IPS-20b (cell line): ENCODE results near the gene PATJ.
"Not testable (repeated sequence)": the region's sequence is repeated elsewhere in the genome, so short reads cannot be mapped to it uniquely, and the experiment has no call there.

ENCODE experiments used
- H3K27ac ChIP-seq: one replicate; pipeline ENCODE4 v1.5.1; 2013; ENCODE audit warnings: low read length
- H3K27me3 ChIP-seq: 2 replicates; pipeline ENCODE4 v1.6.1; 2013; ENCODE audit warnings: mild to moderate bottlenecking, low read length, inconsistent platforms; ENCODE audit not compliant: insufficient read depth
- H3K36me3 ChIP-seq: 2 replicates; pipeline ENCODE4 v1.6.1; 2013; ENCODE audit warnings: low read depth, mild to moderate bottlenecking, inconsistent platforms, low read length, moderate library complexity; ENCODE audit not compliant: insufficient read depth
- H3K4me1 ChIP-seq: 2 replicates; pipeline ENCODE4 v1.6.1; 2013; ENCODE audit warnings: mild to moderate bottlenecking, control low read depth, inconsistent platforms, low read length, moderate library complexity; ENCODE audit not compliant: insufficient read depth
- H3K4me3 ChIP-seq: 2 replicates; pipeline ENCODE4 v1.5.1; 2013; ENCODE audit warnings: mild to moderate bottlenecking, low read length, inconsistent platforms
- H3K9ac ChIP-seq: 2 replicates; pipeline ENCODE4 v1.6.1; 2013; ENCODE audit warnings: low read depth, mild to moderate bottlenecking, inconsistent platforms, low read length, moderate library complexity
- H3K9me3 ChIP-seq: 2 replicates; pipeline ENCODE4 v1.6.1; 2013; ENCODE audit warnings: mild to moderate bottlenecking, low read depth, low read length, inconsistent platforms; ENCODE audit not compliant: insufficient read depth

The PATJ gene

DNA sequence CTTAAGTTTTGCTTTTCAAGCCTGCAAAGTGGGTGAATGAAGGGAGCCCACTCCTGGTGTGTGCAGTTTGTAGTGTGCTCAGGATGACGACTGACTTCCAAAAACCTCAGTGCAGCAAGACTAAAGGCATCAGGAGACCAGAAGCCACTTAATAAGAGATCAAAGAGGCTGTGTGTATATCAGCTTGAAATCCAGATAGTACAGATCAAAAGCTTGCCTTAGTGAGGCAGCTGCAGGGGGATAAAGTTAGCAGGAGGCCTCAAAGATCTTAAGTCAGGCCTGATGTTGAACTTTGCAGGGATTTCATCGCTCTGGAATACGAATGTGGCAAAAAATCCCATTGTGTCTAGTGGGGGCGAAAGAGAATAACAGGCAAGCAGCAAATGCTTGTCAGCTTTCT is 99.8 kb downstream of the PATJ start:
- Histone ChIP-seq H3K27me3 (no peaks in the 10 kb centered on the region), H3K27ac (no peak overlapping the region), H3K9me3 (no peaks in the 10 kb centered on the region), H3K4me1 (peaks cover 10% of the 10 kb centered on the region; the same call in 1 of the 2 replicates), H3K4me3 (no peak overlapping the region), H3K36me3 (0 out of 2 replicates have a peak, but pooled peaks cover 2% of the 10 kb centered on the region), H3K9ac (no peak overlapping the region)

DNA sequence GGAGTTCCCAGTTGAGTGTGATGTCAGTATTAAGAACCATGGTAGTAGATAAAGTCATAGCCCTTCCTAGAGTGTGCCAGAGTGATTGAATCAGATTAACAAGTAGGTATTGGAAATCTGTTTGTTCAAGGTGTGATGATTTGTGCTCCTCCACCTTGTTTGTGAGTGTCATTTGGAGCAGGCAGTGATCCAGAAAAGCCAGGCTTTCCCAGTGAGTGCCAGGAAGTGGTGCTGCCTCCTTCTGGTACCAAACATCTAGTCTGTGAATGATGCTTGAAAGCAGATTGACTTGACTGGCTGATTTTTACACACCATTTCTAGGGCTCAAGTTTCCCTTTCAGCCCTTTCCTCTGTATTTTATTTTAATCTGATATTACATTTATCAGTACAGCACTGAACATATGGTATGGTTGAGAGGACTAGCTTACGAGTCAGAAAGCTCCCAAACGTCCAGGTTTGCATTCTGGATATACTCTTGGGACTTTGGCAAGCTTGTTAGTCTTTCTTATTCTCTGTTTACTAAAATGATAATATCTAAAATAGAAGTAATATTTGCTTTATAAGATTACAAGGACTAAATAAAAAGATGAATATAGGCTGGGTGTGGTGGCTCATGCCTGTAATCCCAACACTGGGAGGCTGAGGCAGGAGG is 100.7 kb downstream of the PATJ start:
- Histone ChIP-seq H3K27ac (no peak overlapping the region), H3K9me3 (no peaks in the 10 kb centered on the region), H3K27me3 (no peaks in the 10 kb centered on the region), H3K36me3 (0 out of 2 replicates have a peak, but pooled peaks cover 2% of the 10 kb centered on the region), H3K9ac (no peak overlapping the region), H3K4me3 (no peak overlapping the region), H3K4me1 (peaks cover 10% of the 10 kb centered on the region; the same call in 1 of the 2 replicates)

DNA sequence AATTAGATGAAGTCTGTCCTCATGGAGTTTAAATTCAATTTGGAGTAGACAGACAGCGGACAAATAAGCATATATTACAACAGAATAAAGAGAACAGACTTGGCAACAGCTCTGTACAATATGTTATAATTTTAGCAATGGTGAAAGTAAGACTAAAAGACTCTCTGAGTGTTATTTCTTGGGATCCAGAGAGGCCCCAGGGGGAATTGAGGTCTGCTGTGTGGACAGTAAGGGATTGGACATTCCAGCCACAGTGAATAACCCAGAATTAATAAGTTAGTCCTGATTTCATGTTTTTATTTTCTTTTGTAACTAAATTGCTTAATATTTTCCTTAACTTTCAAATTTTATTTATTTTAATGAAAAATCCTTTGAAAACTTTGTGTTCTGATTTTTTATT is 101.7 kb downstream of the PATJ start:
- H3K9me3 ChIP-seq = no peaks in the 10 kb centered on the region
- no peaks in the 10 kb centered on the region for H3K27me3 ChIP-seq
- no peak overlapping the region for H3K4me3 ChIP-seq
- H3K36me3 ChIP-seq = no peaks in the 10 kb centered on the region
- no peak overlapping the region for H3K9ac ChIP-seq
- H3K4me1 ChIP-seq = peaks cover 10% of the 10 kb centered on the region; the same call in 1 of the 2 replicates
- no peak overlapping the region for H3K27ac ChIP-seq

DNA sequence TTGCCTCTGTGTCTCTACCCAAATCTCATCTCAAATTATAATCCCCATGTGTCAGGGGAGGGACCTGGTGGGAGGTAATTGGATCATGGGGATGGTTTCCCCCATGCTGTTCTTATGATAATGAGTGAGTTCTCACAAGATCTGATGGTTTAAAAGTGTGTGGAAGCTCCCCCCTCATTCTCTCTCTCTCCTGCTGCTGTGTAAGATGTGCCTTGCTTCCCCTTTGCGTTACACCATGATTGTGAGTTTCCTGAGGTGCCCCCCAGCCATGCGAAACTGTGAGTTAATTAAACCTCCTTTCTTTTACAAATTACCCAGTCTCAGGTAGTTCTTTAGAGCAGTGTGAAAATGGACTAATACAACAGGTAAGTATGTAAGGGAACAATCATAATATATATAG is 102.4 kb downstream of the PATJ start:
- H3K4me3 ChIP-seq, H3K9me3 ChIP-seq, H3K9ac ChIP-seq, H3K27me3 ChIP-seq, H3K4me1 ChIP-seq, H3K27ac ChIP-seq, H3K36me3 ChIP-seq: not testable (repeated sequence)

DNA sequence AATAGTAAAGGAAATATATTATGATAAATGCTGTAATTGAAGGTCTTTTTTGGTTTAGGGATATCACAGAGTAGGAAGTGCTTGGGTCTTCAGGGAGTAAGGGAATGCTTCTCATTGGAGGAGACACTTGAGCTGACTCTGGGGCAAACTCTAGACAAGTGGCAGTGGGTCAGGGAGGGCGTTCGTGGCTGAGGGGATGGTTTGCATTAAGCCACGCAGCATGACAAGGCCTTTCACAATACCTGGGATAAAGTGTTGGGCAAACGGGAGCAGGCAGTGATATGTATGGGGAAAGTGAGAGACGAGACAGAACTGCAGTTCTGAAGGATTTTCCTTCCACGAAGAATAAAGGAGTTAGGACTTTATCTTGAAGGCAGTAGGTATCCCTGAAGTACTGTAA is 109.0 kb downstream of the PATJ start:
- no peak overlapping the region for H3K27ac ChIP-seq
- no peak overlapping the region for H3K4me3 ChIP-seq
- peaks cover 12% of the 10 kb centered on the region for H3K4me1 ChIP-seq
- H3K36me3 ChIP-seq = peaks cover 6% of the 10 kb centered on the region
- no peaks in the 10 kb centered on the region for H3K9me3 ChIP-seq
- no peak overlapping the region for H3K9ac ChIP-seq
- H3K27me3 ChIP-seq = no peaks in the 10 kb centered on the region

DNA sequence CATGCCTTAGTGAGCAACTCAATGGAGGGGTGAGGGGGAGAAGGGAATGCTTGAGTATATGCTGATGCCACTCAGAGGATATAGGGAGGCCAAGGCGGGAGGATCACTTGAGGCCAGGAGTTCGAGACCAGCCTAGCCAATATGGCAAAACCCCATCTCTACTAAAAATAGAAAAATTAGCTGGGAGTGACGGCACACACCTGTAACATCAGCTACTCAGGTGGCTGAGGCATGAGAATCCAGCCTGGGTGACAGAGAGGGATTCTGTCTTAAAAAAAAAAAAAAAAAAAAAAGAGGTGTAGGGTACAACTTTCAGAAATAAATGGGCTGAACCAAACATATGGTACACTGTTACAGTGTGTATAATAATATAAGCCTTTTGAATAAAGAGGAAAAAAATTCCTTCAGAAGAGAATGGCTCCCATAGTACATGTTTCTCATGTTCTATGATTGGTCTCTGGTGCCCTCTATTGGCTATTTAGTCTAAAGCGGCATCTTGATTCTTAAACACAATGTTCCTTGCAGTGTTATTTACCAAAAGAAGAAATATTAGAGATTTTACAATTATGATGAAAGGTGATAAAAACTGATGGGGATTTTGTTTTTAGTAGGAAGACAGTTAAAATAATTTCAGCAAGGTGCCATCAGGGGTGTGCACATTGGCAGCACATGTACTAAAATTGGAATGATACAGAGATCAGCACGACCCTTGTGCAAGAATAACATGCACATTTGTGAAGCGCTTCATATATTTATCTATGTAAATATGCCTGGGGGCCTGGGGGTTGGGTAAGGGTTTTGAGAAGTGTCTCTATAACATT is 109.8 kb downstream of the PATJ start:
- Histone ChIP-seq H3K36me3 (peaks cover 13% of the 10 kb centered on the region), H3K4me1 (peaks cover 12% of the 10 kb centered on the region), H3K9me3 (no peaks in the 10 kb centered on the region), H3K9ac (no peak overlapping the region), H3K4me3 (no peak overlapping the region), H3K27ac (no peak overlapping the region), H3K27me3 (no peaks in the 10 kb centered on the region)

DNA sequence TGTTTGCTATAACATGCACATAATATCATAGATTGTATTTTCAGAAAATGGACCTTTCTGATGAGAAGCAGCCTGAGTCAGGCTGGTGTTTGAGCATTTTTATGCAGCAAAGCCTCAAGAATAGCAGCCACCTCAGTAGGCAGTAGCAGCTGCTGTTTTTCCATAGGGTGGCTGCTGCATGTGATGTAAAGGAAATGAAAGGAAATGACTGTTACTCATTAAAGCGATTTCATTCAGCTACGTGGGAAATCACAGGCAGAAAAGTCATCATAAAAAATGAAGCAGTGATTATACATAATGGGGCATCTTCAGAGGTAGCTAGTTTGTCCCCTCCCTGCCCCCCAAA is 110.4 kb downstream of the PATJ start:
- Histone ChIP-seq H3K9me3 (no peaks in the 10 kb centered on the region), H3K27ac (no peak overlapping the region), H3K4me1 (peaks cover 12% of the 10 kb centered on the region), H3K27me3 (no peaks in the 10 kb centered on the region), H3K36me3 (peaks cover 19% of the 10 kb centered on the region), H3K4me3 (no peak overlapping the region), H3K9ac (no peak overlapping the region)

DNA sequence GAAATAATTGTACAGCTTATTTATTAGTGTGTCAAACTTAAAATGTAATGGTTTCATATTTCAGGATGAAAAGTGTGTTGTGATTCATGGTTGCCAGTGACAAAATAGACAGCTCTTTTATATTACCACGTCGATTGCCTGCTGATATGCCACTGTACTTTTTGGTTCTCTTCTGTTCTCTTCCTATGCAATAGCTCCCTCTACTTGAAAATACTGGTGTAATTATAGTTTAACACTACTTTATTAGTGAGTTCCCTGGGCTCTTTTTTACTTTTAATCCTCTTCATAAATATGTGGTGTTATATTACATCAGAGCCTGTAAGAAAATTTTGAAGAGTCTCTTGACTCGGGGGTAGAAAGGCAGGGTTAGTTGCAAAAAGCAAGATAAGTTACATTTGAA is 111.3 kb downstream of the PATJ start:
- Histone ChIP-seq H3K9ac (no peak overlapping the region; the same call in 1 of the 2 replicates), H3K9me3 (no peaks in the 10 kb centered on the region), H3K27ac (no peak overlapping the region), H3K4me3 (no peak overlapping the region), H3K27me3 (no peaks in the 10 kb centered on the region), H3K4me1 (peaks cover 12% of the 10 kb centered on the region), H3K36me3 (peaks cover 27% of the 10 kb centered on the region)

DNA sequence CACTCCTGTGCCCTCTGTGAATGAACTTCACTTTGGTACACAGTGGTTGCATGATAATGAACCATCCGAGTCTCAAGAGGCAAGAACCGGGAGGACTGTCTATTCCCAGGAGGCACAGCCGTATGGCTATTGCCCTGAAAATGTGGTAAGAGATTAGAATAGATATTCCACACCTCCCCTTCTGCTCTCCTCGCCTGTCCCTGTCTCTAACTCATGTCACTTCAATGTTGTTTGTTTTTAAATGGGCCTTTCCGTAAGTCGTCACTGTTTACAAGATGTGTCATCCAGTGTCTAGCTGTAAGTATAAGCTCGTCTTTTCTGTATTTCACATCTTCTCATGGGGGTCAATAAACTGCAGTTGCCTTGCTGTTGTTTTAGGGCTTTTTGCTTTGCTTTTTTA is 122.2 kb downstream of the PATJ start:
- Histone ChIP-seq H3K4me3 (no peak overlapping the region), H3K27ac (no peak overlapping the region), H3K27me3 (no peaks in the 10 kb centered on the region), H3K9ac (no peak overlapping the region), H3K9me3 (no peaks in the 10 kb centered on the region), H3K36me3 (peaks cover 30% of the 10 kb centered on the region; the same call in 1 of the 2 replicates), H3K4me1 (no peaks in the 10 kb centered on the region)

DNA sequence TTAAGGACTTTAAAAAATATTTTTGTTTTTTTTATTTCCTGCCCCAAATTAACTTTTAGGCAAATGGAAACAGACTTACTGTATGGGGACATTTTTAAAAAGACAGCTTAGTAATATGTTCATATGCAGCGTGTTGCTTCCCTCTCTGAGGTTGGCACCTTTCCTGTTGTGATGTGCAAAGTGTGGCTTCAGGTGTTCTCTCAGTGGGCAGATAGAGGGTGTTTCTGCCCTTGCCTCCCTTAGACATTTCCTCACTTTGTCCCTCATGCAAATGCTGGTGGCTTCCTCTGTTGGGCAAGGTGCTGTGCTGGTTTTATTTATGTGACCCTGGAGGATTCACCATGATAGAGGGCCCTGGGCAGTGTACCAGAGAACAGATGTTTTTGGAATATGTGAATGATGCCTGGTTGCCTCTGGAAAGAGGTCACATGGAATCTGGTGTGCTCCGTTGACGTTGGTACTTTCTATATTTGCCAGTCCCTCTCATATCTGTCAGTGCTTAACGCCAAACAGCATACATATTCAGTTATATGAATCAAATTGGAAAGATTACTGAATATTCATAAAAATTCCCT is 123.5 kb downstream of the PATJ start:
- no peak overlapping the region for H3K4me3 ChIP-seq
- no peak overlapping the region for H3K9ac ChIP-seq
- peaks cover 30% of the 10 kb centered on the region; the same call in 1 of the 2 replicates for H3K36me3 ChIP-seq
- H3K9me3 ChIP-seq = no peaks in the 10 kb centered on the region
- H3K27me3 ChIP-seq = no peaks in the 10 kb centered on the region
- H3K27ac ChIP-seq = no peak overlapping the region
- H3K4me1 ChIP-seq = no peaks in the 10 kb centered on the region

DNA sequence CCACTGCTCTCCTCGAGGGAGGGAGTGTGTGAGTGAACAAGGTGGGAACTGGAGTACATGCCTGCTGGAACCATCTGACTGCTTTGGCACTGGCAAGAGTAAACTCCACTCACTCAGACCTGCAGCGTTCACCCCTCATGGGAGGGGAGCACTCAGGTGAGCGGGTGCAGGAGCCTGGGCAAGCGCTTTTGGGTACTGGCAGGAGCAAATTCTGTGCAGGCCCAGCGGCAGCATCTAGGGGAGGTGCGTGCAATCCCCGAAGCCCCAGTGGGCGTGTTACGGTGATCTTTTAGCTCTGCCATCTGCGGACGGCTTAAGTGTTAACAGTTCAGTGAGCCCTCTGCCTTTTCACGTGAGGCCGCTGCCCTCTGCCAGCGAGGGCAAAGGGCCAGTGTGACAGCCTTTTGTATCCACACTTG is 127.4 kb downstream of the PATJ start:
- H3K27me3 ChIP-seq = no peaks in the 10 kb centered on the region

DNA sequence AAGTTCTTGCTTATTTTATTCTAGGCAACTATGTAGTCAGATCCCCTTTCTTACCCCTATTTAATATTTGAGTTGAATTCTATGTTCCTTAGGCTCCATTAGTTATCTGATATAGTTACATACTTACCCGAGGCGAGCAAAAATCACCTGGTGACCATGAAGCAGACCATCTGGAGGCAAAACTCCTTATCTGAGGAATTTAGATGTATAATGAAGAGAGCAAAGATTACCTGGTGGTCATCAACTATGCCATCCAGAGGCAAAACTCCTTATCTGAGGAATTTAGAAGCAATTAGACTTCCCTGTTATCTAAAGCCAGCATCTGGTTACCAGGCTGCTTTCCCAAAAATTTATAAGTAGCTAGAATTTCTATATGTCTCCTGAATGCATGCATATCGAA is 129.9 kb downstream of the PATJ start:
- Histone ChIP-seq H3K36me3 (peaks cover 37% of the 10 kb centered on the region), H3K27ac (no peak overlapping the region), H3K9ac (no peak overlapping the region), H3K4me3 (no peak overlapping the region), H3K4me1 (no peaks in the 10 kb centered on the region), H3K27me3 (no peaks in the 10 kb centered on the region), H3K9me3 (peaks cover 6% of the 10 kb centered on the region; the same call in 1 of the 2 replicates)

More for the DNA sequence above, 127.4 kb downstream of the PATJ start:
- Histone ChIP-seq H3K27ac (no peak overlapping the region), H3K36me3 (peaks cover 24% of the 10 kb centered on the region; the same call in 1 of the 2 replicates), H3K9me3 (peaks cover 6% of the 10 kb centered on the region; the same call in 1 of the 2 replicates), H3K9ac (no peak overlapping the region; the same call in 1 of the 2 replicates), H3K4me1 (no peaks in the 10 kb centered on the region), H3K4me3 (no peak overlapping the region)
